GDM1 (cell line): ENCODE measurements around the gene CD8A.
"Not testable (repeated sequence)": the region's sequence is repeated elsewhere in the genome, so short reads cannot be mapped to it uniquely, and the experiment has no call there.

Experiments
- DNase-seq: peaks from one replicate; lab custom pipeline; 2025; lab: John Stamatoyannopoulos, UW

Gene CD8A

GRCh38 chr2:86790676-86791572, at the start of gene CD8A:
CD8A (minus strand) TSS chr2:86790913; CDS start chr2:86790825, 88 bp downstream.
- DNase-seq: no peak

DNA sequence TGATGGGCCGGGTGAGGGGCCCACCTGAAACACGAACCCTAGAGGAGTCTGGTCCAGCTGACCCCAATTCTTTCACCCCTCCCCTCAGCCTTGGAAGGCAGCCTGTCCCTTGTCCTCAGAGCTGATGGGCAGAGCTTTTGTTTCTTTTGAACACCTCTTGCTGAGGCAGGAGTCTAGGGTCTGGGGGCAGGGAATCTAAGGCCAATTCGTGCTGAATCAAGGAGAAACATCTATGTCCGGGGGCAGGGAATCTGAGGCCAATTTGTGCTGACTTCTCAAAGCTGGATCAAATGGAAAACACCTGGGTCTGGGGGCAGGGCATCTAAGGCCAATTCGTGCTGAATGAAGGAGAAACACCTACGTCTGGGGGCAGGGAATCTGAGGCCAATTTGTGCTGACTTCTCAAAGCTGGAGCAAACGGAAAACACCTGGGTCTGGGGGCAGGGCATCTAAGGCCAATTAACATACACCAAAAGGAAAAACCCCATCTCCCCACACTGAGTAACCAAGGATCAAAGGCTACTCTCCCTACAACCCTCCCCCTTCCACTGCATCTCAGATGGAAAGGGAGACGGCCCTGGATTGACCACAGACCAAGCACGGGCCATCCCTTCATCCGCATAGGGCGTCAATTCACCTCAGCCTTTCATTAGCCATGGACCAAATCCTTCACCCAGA, 49.3 kb upstream of the CD8A start:
- DNase-seq: not testable (repeated sequence)

DNA sequence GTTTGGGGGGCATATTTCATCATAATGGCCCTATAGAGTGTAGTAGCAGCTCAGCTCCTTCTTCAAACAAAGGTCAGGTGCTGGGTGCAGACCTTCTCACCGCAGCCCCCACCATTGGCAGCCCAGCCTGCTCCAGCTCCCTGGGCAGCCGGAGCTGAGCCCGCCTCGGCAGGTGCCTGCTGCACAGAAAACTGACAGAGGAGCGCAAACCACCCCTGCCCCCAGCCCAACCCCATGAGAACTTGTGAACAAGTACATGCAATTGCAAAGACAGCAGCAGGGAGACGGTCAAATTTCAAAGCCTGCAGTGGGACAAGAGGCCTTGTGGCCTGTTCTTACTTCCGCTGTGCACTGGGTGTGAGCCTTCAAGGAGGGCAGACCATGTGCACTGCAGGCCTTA, 48.7 kb upstream of the CD8A start:
- DNase-seq: not testable (repeated sequence)

DNA sequence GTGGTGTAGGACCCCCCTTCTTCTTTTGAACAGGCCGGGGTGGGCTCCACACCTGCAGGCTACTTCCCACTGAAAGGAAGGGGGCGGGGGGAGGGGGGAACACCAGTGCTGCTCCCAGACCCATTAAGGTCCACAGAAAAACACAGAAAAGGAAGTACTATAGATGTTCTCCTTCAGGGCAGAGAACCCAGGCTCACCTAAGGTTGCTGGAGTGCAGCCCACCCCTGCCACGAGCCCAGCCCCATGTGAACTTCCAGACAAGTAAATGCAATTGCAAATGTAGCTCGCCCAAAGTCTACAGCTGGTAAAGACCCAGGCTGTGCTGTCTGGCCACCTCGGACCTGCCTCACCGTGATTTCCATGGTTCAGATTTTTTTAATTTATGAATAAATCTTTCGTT, 47.0 kb upstream of the CD8A start:
- not testable (repeated sequence) for DNase-seq

- DNase-seq: peak; percentile 22
Measured at GRCh38 chr2:86836915-86837695, 46.4 kb upstream of the CD8A start.

GRCh38 chr2:86835548-86835889, 44.8 kb upstream of the CD8A start:
- not testable (repeated sequence) for DNase-seq

DNA sequence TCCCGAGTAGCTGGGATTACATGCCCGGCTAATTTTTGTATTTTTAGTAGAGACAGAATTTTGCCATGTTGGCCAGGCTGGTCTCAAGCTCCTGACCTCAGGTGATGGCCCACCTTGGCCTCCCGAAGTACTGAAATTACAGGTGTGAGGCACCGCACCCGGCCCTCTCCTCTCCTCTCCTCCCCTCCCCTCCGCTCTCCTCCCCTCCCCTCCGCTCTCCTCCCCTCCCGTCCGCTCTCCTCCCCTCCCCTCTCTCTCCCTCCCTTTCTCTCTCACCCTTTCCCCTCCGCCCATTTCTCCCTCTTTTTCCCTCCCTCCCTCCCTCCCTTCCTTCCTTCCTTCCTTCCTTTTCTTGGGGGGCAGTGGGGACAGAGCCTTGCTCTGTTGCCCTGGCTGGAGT, 42.6 kb upstream of the CD8A start:
- no peak for DNase-seq

DNA sequence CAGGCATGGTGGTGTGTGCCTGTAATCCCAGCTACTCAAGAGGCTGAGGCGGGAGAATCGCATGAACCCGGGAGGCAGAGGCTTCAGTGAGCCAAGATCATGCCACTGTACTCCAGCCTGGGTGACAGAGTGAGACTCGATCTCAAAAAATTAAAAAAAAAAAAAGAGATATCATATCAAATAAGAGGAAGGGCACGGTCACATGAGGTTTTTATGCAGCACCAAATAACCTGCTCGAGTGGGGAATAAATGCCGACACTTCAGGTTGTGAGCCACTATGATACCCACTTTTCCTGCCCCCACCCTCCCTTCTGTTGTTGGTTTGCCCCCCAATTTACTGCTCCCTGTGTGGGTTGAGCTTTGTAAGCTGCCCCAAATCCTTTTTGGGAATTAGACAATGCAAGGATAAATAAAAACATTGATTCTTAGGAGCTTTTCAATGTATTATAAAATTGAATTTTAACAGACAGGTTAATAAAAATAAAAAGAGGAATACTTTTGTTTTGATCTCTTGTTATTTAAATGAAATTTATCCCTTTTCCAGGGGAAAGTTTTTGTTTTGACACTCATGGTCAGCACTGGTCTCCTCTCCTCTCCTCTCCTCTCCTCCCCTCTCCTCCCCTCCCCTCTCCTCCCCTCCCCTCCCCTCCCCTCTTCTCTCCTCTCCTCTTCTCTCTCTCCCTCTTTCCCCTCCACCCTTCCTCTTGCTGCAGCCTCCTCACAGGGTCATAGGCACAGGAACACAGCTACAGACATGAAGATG, 41.8 kb upstream of the CD8A start:
- no peak for DNase-seq

DNA sequence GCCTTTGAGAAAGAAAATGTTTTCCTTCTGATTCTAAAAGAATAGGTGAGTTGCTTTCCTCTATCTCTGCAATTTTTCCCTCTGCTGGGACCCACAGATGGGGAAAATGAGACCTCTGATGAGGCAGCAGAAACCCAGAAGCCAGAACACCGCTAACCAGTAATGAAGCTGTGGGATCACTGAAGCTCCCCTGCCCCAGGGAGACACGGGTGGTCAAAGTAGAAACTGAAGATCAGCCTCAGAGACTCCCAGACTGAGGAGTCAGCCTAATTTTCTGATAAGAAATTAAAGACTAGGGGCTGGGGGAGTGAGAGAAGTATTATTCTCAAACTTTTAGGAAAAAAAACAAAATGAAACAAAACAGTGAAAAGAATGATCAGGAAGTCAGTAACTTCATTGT, 40.8 kb upstream of the CD8A start:
- no peak for DNase-seq

GRCh38 chr2:86826951-86827350, 36.2 kb upstream of the CD8A start:
- DNase-seq: no peak

GRCh38 chr2:86825693-86826381, 35.1 kb upstream of the CD8A start:
- DNase-seq: no peak

DNA sequence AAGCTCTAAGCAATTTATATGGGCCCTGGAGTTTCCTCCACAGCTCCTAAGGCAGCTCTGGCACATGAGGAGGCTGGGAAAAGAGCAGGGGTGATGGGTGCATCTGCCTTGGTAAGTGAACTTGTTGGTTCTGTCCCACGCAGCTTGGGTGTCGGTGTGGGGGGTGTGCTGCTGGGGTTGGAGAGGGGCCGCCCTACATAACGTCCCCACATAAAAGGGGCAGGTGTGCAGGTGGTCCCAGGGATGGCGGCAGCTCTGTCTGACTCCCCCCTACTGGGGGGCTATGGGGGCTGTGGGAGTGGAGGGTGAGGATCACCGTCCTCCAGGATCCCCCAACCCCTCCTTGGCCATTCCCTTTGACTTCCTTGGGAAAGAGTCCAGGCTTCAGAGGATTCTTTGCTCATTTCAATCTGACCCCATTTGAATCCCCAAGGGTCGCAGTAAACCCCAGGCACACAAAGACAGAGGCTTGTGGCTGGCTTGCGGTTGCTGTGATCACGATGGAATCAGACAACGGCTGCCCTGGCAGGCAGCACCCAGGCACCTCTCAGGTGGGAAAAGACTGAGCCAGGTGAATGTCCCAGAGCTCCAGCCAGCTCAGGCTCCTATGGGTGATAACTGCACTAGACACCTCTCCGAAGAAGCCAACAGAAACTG, 34.5 kb upstream of the CD8A start:
- no peak for DNase-seq

DNA sequence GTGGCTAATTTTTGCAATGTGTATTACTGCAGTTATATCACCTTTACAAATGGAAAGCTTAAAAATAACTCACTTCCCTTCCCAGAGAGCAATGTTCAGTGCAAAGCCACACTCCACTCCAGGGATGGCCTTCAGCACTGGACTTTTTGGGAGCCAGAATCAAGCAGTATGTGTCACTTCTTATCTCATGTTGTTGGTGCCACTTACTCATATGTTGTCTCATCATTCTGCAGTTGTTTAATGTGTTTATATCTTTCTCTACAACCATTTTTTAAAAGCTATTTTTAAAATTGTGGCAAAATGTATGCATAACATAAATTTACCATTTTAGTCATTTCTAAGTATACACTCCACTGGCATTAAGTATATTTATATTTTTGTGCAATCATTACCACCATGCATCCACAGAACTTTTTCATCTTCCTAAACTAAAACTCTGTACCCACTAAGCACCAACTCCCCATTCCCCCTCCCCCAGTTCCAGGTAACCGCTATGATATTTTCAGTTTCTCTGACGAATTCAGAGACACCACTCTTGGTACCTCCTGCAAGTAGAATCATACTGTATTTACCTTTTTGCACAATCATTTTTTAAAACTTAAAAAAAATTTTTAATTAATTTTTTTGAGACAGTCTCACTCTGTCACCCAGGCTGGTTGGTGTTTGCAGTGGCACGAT, 32.1 kb upstream of the CD8A start:
- DNase-seq: no peak

GRCh38 chr2:86821842-86822241, 31.1 kb upstream of the CD8A start:
- DNase-seq: no peak

DNA sequence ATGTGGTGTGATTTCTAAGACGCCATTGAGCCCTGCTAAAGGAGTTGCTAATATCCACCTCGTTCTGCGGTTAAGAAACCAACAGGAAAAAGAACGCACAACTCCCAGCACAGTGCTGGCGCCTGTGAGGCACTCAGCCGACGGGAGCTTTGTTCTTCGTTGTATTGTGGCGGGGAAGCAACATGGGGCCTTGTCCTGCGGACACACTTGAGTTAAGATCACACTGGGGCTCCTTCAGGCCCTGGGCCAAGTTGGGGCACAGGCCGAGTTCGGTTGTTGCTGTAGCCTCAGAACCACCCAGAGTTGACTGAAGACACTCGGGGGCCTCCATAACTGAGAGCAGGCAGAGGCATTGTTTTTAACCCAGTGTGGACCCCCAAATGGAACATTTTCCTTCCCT, 30.6 kb upstream of the CD8A start:
- no peak for DNase-seq

GRCh38 chr2:86818957-86819356, 28.2 kb upstream of the CD8A start:
- DNase-seq: no peak

DNA sequence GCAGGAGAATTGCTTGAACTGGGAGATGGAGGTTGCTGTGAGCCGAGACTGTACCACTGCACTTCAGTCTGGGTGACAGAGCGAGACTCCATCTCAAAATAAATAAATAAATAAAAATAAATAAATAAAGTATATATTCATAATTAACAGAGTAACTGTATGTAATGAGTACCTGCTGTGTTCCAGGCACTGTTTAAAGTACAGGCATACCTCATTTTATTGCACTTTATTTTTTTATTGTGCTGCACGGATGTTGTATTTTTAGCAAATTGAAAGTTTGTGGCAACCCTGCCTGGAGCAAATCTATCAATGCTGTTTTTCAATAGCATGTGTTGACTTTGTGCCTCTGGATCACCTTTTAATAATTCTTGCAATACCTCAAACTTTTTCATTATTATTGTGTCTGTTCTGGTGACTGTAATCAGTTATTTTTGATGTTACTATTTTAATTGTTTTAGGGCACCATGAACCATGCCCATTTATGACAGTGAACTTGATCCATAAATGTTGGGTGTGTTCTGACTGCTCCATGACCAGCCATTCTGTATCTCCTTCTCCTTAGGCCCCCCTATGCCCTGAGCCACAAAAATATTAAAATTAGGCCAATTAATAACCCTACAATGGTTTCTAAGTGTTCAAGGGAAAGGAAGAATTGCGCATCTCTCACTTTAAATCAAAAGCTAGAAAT, 27.5 kb upstream of the CD8A start:
- no peak for DNase-seq

DNA sequence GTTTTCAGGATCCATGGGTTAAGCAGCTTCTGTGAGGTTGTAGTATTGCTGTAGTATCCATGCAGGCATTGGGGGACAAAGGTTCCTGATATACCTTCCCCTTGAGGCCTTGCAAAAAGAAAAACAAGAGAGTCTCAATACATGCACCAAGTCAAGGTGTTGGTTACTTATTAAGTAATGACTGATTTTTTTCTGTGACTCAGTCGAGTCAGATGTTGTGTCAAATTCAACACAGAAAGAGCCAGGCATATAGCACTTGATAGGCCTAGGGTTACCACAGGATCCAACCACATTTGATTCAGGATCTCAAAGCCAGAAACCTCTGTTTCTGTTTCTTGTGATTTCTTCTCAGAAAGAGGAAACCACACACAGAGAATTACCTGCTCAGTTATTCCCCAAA, 24.9 kb upstream of the CD8A start:
- DNase-seq: no peak

GRCh38 chr2:86809481-86810121, 18.9 kb upstream of the CD8A start:
- DNase-seq: no peak
